OCI-LY1 (cell line): Measurements from ENCODE around the gene SELENOT.
A peak's percentile ranks its signal among the peaks of the same experiment; 100 is the strongest.

Experiments
- H2AFZ ChIP-seq: fragments of 200-600 bp; sonication (generic), shearing (Covaris generic); 2 replicates; pipeline ENCODE4 v1.6.0; 2014; ENCODE audit warnings: antibody characterized with exemption, mild to moderate bottlenecking, low read length
- H3F3A ChIP-seq: fragments of 200-600 bp; sonication (generic), shearing (Covaris generic); 2 replicates; pipeline ENCODE4 v1.6.0; 2014; ENCODE audit warnings: mild to moderate bottlenecking, antibody characterized with exemption, low read length, moderate library complexity; ENCODE audit not compliant: insufficient read depth
- H3K27ac ChIP-seq: fragments of 200-600 bp; sonication (generic); 2 replicates; pipeline ENCODE4 v1.5.1; 2014; ENCODE audit warnings: low read length, mixed run types, mild to moderate bottlenecking, low read depth; ENCODE audit not compliant: poor library complexity, severe bottlenecking
- H3K27me3 ChIP-seq: fragments of 200-600 bp; sonication (generic); 2 replicates; pipeline ENCODE4 v1.6.0; 2014; ENCODE audit warnings: antibody characterized with exemption, mild to moderate bottlenecking, low read length, moderate library complexity; ENCODE audit not compliant: insufficient read depth
- H3K36me3 ChIP-seq: fragments of 200-600 bp; sonication (generic); 2 replicates; pipeline ENCODE4 v1.6.1; 2014; ENCODE audit warnings: mild to moderate bottlenecking, antibody characterized with exemption, low read length, moderate library complexity, mixed read lengths; ENCODE audit not compliant: insufficient read depth
- H3K4me1 ChIP-seq: fragments of 200-600 bp; sonication (generic); 2 replicates; pipeline ENCODE4 v1.5.1; 2014; ENCODE audit warnings: mild to moderate bottlenecking, low read length, moderate library complexity; ENCODE audit not compliant: insufficient read depth, severe bottlenecking
- H3K4me2 ChIP-seq: fragments of 200-600 bp; sonication (generic), shearing (Covaris generic); 2 replicates; pipeline ENCODE4 v1.6.1; 2014; ENCODE audit warnings: low read length
- H3K4me3 ChIP-seq: fragments of 200-600 bp; sonication (generic); 2 replicates; pipeline ENCODE4 v1.5.1; 2014; ENCODE audit warnings: low read length, low read depth, mild to moderate bottlenecking, mixed read lengths; ENCODE audit not compliant: poor library complexity, severe bottlenecking
- H3K79me2 ChIP-seq: fragments of 200-600 bp; shearing (Covaris generic); 2 replicates; pipeline ENCODE4 v1.6.1; 2016; ENCODE audit warnings: mixed run types, low read length, mixed read lengths; ENCODE audit not compliant: insufficient read depth
- H3K9ac ChIP-seq: fragments of 200-600 bp; sonication (generic), shearing (Covaris generic); 2 replicates; pipeline ENCODE4 v1.6.1; 2014; ENCODE audit warnings: mild to moderate bottlenecking, low read length, mixed read lengths
- H3K9me2 ChIP-seq: fragments of 200-600 bp; sonication (generic), shearing (Covaris generic); 2 replicates; pipeline ENCODE4 v1.6.1; 2014; ENCODE audit warnings: low read depth, mild to moderate bottlenecking, low read length, mixed read lengths
- H3K9me3 ChIP-seq: fragments of 200-600 bp; shearing (Covaris generic); 2 replicates; pipeline ENCODE4 v1.6.1; 2014; ENCODE audit warnings: low read length, mixed read lengths
- H4K20me1 ChIP-seq: fragments of 200-600 bp; sonication (generic), shearing (Covaris generic); 2 replicates; pipeline ENCODE4 v1.6.0; 2016; ENCODE audit warnings: mild to moderate bottlenecking, low read length; ENCODE audit not compliant: insufficient read depth
- CTCF ChIP-seq: fragments of 200-600 bp; sonication (generic), shearing (Covaris generic); IDR thresholded peaks from 2 replicates; pipeline ENCODE4 v1.5.1; 2017; ENCODE audit warnings: mild to moderate bottlenecking, antibody characterized with exemption, low read length, moderate library complexity, mixed read lengths
- EZH2 ChIP-seq: fragments of 200-600 bp; sonication (generic), shearing (Covaris generic); IDR thresholded peaks from 2 replicates; pipeline ENCODE4 v1.8.0; 2017; ENCODE audit warnings: borderline replicate concordance, mixed run types, mild to moderate bottlenecking, antibody characterized with exemption, low read length, moderate library complexity, mixed read lengths

Gene SELENOT

GRCh38 chr3:150602426-150603152, 532 bp upstream of the SELENOT start:
- Histone ChIP-seq H3K27ac (peak overlapping the region; percentile 95), H3F3A (no peaks in the 10 kb centered on the region)

GRCh38 chr3:150603980-150604319, 829 bp downstream of the SELENOT start:
- H3K9me3 ChIP-seq, result no peaks in the 10 kb centered on the region
- TF ChIP-seq CTCF, result no peak
- TF ChIP-seq EZH2, result no peak
- H3K79me2 ChIP-seq, result peaks cover 92% of the 10 kb centered on the region
- H3K27ac ChIP-seq, result peak overlapping the region; percentile 95
- no peaks in the 10 kb centered on the region for H4K20me1 ChIP-seq
- no peaks in the 10 kb centered on the region for H3K27me3 ChIP-seq
- no peaks in the 10 kb centered on the region for H3K9me2 ChIP-seq
- no peak overlapping the region for H2AFZ ChIP-seq
- H3K4me1 ChIP-seq, result peaks cover 68% of the 10 kb centered on the region
- peak overlapping the region; percentile 86 for H3K9ac ChIP-seq
- peak overlapping the region; percentile 88 for H3K4me3 ChIP-seq
- H3K4me2 ChIP-seq, result peak overlapping the region; percentile 78
- H3F3A ChIP-seq, result no peaks in the 10 kb centered on the region
- H3K36me3 ChIP-seq, result peaks cover 47% of the 10 kb centered on the region

More at GRCh38 chr3:150602426-150603152, 532 bp upstream of the SELENOT start:
- no peak overlapping the region for H2AFZ ChIP-seq
- no peaks in the 10 kb centered on the region for H3K27me3 ChIP-seq
- H3K9me3 ChIP-seq, result no peaks in the 10 kb centered on the region
- H3K79me2 ChIP-seq, result peaks cover 90% of the 10 kb centered on the region
- no peaks in the 10 kb centered on the region for H3K9me2 ChIP-seq
- peaks cover 33% of the 10 kb centered on the region for H3K36me3 ChIP-seq
- H3K4me1 ChIP-seq, result peaks cover 66% of the 10 kb centered on the region
- H3K4me3 ChIP-seq, result peak overlapping the region; percentile 88
- H3K4me2 ChIP-seq, result peak overlapping the region; percentile 79
- no peaks in the 10 kb centered on the region for H4K20me1 ChIP-seq
- peak overlapping the region; percentile 86 for H3K9ac ChIP-seq
- TF ChIP-seq CTCF, result no peak
- no peak for TF ChIP-seq EZH2

- H3F3A ChIP-seq, result no peaks in the 10 kb centered on the region
- H3K79me2 ChIP-seq, result peaks cover 92% of the 10 kb centered on the region
- H3K4me3 ChIP-seq, result peak overlapping the region; percentile 88
- peaks cover 64% of the 10 kb centered on the region for H3K36me3 ChIP-seq
- H3K27me3 ChIP-seq, result no peaks in the 10 kb centered on the region
- no peaks in the 10 kb centered on the region for H3K9me2 ChIP-seq
- H3K9ac ChIP-seq, result peak overlapping the region; percentile 86
- no peaks in the 10 kb centered on the region for H3K9me3 ChIP-seq
- H3K4me1 ChIP-seq, result peaks cover 61% of the 10 kb centered on the region
- no peaks in the 10 kb centered on the region for H4K20me1 ChIP-seq
- no peak for TF ChIP-seq CTCF
- peak overlapping the region; percentile 95 for H3K27ac ChIP-seq
- peak overlapping the region; percentile 78 for H3K4me2 ChIP-seq
- no peak overlapping the region for H2AFZ ChIP-seq
These were observed 3.0 kb downstream of the SELENOT start for GRCh38 chr3:150605998-150606641.
